Hypothalamus (tissue), 51 donors: ENCODE measurements around the gene IRF7.

ENCODE experiments used
- DNase-seq, 51 donors: peaks; one replicate each; lab custom pipeline; 2025; lab: John Stamatoyannopoulos, UW

IRF7 gene

DNA sequence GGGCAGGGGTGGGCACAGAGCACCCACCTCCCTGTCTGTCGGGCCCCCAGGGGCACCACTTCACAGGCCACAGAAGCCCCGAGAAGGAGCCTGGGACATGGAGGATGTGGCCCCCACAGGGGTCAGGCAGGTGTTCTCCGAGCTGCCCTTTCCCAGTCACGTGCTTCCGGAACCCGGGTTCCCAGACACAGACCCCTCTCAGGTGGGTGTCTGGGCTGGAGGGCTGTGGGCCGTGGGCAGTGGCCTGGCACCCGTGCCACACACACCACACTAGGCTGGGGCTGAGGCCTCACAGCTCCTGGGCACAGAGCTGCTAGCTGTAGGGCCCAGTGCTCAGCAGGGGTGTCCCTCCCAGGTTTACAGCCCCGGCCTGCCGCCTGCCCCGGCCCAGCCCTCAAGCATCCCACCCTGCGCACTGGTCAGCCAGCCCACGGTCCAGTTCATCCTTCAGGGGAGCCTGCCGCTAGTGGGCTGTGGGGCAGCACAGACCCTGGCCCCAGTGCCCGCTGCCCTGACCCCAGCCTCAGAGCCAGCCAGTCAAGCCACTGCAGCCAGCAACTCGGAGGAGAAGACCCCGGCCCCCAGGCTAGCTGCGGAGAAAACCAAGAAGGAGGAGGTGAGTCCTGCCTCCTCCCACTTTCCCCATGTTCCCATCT lies 5.5 kb downstream of the IRF7 start:
- DNase-seq = no peak

DNA sequence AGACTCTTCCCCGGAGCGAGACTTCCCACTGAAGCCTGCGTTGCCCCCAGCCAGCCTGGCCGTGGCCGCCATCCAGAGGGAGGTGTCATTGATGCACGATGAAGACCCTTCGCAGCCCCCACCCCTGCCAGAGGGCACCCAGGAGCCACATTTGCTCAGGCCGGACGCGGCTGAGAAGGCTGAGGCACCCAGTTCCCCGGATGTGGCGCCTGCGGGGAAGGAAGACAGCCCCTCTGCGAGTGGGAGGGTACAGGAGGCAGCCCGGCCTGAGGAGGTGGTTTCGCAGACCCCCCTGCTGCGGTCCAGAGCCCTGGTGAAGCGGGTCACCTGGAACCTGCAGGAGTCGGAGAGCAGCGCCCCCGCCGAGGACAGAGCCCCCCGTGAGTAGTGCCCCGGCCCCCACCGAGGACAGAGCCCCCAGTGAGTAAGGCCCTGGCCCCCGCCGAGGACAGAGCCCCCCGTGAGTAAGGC lies 6.4 kb downstream of the IRF7 start:
- DNase-seq = no peak

DNA sequence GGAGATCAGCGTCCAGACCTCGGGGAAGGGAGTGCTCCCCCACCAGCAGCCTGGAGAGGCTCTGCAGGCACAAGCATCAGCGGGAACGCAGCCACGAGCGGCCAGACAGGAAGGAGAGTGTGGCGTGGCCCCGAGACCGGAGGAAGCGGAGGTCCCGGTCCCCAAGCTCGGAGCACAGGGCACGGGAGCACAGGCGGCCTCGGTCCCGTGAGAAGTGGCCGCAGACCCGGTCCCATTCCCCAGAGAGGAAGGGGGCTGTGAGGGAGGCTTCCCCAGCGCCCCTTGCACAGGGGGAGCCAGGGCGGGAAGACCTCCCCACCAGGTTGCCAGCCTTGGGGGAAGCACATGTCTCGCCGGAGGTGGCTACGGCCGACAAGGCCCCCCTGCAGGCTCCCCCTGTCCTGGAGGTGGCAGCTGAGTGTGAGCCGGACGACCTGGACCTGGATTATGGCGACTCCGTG lies 6.9 kb downstream of the IRF7 start:
- no peak for DNase-seq

DNA sequence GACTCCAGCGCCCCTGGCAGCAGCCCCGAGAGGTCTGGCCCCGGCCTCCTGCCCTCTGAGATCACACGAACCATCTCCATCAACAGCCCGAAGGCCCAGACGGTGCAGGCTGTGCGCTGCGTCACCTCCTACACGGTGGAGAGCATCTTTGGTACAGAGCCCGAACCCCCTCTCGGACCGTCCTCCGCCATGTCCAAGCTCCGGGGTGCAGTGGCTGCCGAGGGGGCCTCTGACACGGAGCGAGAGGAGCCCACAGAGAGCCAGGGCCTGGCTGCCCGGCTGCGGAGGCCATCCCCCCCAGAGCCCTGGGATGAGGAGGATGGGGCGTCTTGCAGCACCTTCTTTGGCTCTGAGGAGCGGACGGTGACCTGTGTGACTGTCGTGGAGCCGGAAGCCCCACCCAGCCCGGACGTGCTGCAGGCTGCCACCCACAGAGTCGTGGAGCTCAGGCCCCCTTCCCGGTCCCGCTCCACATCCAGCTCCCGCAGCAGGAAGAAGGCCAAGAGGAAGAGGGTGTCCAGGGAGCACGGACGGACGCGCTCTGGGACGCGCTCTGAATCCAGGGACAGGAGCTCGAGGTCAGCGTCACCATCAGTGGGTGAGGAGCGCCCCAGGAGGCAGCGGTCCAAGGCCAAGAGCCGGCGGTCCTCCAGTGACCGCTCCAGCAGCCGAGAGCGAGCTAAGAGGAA lies 7.6 kb downstream of the IRF7 start:
- no peak for DNase-seq

DNA sequence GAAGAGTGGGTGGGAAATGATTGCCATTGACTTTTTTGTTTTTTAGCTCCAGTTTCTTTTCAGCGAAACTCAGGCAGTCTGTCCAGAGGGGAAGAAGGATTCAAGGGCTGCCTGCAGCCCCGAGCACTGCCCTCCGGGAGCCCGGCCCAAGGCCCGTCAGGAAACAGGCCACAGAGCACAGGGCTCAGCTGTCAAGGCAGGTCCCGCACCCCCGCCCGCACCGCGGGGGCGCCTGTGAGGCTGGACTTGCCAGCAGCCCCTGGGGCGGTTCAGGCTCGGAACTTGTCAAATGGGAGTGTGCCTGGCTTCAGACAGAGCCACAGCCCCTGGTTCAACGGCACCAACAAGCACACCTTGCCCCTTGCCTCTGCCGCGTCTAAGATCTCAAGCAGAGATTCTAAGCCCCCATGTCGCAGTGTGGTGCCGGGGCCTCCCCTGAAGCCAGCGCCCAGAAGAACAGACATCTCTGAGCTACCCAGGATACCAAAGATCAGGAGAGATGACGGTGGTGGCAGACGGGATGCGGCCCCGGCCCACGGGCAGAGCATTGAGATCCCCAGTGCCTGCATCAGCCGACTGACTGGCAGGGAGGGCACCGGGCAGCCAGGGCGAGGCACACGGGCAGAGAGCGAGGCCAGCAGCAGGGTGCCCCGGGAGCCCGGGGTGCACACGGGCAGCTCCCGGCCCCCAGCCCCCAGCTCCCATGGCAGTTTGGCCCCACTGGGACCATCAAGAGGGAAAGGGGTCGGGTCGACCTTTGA lies 8.6 kb downstream of the IRF7 start:
- no peak for DNase-seq

DNA sequence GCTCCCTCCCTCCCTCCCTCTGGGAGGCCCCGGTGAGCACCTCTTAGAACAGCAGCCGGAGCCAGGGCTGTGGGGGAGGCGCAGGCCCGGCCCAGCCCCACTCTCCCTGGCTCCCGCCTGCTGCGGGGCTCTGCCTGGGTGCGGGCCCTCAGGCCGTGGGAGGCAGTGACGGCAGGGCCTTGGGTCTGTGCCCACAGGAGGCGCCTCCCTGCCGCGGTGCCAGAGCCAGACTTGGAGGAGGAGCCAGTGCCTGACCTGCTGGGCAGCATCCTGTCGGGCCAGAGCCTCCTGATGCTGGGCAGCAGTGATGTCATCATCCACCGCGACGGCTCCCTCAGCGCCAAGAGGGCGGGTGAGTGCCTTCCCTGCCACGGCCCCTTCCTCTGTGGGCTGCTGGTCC lies 9.5 kb downstream of the IRF7 start:
- peak in 8 of 51 donors; percentile 11 to 60 (median 26) for DNase-seq

DNA sequence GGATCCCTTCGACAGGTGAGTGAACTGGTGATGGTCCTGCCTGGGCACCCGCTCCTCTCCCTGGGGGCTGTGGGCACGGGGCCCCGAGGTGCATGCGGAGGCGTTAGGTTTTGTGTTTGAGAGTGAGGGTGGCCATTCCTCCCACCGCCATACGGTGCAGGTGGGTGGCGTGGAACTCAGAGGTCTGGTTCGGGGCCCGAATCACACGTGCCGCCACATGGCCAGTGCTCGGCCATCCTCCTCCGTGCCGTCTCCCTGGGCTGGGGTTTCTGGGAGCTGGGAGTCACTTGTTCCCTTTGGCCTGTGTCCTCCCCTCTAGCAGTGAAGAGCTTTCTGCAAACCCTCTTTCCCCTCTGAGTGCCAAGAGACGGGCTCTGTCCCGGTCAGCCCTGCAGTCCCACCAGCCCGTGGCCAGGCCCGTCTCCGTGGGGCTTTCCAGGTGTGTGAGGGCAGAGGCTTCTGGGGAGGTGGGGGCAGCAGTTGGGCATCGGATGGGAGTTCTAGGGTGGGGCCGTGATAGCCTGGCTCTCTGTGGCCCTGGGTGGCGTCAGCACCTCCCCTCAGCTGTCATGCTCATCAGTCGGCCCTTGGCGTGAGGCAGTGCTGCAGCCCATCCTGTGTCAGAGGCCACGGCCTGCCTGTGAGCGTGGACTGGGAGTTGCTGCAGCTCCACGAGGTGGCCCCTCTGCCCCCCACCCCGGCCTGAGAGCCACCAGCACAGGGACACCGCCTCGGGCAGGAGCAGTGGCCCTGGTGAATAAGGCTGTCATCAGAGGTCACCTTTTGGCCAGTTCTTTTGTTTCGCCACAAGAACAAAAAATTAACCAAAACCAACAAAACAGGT lies 10.2 kb downstream of the IRF7 start:
- DNase-seq = no peak

DNA sequence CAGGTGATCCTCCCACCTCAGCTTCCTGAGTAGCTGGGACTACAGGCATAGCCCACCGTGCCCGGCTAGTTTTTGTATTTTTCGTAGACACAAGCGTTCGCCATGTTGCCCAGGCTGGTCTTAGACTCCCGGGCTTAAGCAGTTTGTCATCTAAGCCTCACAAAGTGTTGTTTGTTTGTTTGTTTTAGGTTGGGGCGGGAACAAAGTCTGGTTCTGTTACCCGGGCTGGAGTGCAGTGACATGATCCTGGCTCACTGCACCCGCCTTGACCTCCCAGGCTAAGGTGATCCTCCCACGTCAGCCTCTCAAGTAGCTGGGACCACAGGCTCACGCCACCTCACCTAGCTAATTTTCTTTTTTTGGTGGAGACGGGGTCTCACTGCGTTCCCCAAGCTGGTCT lies 12.6 kb downstream of the IRF7 start:
- no peak for DNase-seq

DNA sequence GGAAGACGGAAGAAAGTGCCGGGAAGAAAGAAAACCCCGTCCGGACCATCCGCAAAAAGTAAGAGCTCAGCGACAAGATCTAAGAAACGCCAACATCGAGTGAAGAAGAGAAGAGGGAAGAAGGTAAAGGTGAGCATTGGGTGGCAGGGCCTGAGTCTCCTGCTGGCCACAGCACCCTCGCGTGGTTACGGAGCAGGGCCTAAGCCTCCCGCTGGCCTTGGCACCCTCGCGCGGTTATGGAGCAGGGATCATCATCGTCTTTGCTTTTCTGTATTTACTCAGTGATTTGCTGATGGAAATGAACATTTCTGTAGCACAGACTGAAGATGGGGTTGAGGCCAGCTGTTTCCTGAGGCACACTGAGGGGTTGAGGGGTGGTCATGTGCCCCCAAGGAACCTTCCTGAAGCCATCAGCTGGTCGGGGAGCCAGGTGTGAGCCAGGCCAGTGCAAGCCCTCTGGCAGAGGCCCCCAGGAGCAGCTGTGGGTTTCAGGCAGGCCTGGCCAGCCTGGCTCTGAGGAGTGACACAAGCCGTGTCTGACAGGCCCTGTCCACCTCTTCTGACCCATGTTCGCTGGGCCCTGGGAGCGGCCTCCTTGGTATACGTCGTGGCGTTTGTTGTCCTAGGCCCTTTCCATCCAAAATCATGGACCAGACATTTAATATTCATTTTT lies 14.0 kb downstream of the IRF7 start:
- no peak for DNase-seq

DNA sequence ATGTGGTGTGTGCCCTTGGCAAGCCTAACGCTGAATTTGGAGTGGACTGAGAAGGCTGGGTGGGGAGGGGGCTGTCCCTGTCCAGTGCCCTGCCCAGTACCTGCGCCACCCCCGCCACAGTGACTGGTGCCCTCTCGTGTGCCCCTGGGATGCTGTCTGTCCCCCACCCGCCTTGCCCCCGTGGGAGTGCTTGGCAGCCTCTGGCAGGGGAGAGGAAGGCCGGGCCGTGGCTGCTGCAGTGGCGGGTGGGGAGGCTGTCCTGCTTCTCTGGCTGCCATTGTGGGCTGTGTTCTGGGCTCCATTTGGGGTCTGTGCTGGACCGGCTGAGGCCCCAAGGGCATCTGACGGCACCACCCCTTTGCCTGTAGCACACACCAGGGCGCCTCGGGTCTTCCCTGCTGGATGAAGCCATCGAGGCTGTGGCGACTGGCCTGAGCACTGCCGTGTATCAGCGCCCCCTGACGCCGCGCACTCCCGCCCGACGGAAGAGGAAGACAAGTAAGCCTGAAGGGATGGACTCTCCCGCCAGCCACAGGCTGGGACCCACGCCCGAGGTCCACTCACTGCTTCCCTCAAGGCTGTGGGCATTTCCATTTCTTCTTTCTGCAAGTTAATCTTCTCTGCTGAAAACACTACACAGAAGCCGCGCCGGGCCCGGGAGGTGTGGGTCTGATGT lies 17.6 kb downstream of the IRF7 start:
- DNase-seq = no peak

DNA sequence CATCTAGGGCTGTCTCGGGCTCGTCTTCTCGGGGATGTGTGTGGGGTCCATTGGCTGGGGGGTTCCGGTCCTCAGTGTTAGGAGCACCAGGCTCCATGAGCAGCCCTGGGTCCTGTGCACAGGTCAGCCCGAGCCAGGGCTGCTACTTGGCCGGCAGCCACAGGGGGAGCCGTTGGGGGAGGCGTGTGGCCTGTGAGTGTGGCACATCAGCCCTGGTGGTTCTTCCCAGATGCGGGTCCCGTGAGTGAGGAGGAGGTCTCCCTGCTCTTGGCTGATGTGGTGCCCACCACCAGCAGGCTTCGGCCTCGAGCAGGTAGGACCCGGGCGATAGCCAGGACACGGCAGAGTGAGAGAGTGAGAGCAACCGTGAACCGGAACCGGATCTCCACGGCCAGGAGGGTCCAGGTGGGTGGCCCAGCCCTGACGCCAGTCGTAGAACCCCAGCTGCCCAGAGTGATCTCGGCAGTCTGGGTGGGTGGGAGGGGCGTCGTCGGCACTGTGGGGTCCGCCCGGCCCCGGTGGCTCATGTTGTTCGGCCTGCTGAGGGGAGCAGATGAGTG lies 18.5 kb downstream of the IRF7 start:
- DNase-seq = no peak

DNA sequence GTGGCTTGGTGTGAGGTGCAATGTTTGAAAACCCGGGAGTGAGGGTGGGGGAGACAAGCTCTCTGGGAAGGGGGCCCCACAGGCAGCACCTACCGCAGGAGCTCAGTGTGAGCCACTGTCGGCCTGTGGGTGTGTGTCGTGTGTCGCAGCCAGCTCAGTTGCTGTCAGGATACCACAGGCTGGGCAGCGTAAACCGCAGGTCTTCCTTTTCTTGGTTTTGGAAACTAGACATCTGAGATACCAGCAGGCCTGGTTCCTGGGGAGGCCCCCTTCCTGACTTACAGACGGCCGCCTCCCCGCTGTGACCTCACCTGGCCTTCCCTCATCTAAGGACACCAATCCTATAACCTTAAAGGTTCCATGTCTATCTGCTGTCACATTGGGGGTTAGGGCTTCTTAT lies 19.4 kb downstream of the IRF7 start:
- DNase-seq = no peak

DNA sequence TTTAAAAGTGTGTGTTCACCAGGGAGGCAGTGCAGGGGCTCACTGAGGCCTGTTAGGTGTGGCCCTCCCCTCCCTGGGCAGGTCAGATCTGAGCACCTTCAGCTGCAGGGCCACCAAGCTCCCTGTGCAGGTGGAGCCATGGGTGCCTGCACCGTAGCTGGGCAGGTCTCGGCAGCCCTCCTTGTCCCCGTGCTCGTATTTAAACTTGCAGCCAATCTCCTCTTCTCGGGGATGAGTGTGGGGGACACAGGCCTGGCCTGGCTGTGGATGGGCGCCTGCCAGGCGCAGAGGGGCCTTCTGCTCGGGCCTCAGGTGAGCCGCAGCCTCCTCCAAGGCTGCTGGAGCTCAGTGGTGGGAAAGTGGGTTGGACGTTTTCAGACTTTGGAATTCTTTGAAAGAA lies 20.4 kb downstream of the IRF7 start:
- no peak for DNase-seq

DNA sequence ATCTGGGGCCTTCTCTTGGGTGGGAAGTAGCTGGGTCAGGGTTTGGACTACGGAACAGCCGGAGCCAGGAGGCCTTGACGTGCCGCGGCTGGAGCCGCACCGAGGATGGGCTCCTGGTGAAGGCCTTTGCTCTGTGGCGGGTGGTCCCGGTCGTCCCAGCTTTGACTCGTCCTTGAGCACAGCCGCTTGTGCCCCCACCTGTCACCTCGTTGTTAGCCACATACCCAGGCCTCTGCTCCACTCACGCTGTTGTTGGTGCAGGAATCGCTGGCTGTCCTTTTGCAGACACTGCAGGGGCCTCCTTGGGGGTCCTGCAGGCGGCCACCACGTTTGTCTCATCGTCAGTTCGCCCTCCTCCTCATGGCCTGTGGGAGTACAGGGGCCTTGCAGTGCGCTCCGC lies 22.4 kb downstream of the IRF7 start:
- no peak for DNase-seq

DNA sequence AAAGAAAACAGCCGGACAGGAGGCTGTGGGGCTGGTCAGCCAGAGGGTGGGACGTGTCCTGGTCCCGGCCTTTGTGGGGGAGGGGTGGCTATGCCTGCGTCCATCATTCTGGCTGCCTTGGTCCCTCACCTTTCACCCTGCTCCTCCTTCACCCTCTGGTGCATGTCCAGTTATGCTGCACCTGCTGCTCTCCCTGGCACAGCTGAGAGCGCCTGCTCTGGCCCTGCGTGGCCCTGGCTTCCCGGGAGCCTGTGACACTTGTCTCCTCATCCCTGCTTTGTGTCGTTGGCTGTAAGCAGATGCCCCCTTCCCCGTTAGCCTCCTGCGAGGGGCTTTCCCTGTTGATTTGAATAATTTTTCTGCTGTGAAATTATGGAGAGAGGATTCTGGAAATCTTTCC lies 22.8 kb downstream of the IRF7 start:
- DNase-seq = no peak

DNA sequence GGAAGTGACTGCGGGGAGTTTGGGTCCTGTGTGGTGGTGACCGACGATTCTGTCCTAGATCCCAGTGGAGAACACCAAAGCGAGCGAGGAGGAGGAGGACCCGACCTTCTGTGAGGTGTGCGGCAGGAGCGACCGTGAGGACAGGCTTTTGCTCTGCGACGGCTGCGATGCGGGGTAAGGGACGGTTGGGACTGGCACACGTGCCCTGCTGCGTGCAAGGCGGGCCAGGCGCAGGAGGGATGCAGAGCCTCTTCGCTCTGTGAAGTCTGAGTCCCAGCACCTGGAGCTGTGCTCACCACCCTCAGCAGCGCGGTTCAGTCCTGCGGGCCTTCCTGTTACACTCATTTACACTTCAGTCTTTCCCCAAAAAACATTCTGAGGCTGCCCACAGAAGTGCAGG lies 23.2 kb downstream of the IRF7 start:
- no peak for DNase-seq

DNA sequence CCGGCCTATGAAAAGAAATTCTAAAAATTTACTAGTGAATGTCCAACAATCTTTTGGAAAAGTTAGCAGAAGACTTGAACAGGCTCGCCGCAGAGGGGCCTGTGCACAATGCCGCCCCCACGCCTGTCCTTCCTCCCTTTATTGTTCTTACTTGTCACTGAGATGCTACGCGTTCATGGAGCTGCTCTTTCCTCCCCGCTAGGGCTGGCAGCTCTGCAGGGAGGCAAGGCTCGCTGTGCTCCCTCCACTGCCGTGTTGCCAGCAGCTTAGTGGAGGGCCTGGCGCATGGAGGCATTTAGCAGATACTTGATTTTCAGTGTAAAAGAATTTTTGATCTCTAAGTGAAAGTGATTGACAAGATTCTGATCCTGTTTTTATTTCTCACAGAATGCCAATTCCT lies 24.8 kb downstream of the IRF7 start:
- no peak for DNase-seq

DNA sequence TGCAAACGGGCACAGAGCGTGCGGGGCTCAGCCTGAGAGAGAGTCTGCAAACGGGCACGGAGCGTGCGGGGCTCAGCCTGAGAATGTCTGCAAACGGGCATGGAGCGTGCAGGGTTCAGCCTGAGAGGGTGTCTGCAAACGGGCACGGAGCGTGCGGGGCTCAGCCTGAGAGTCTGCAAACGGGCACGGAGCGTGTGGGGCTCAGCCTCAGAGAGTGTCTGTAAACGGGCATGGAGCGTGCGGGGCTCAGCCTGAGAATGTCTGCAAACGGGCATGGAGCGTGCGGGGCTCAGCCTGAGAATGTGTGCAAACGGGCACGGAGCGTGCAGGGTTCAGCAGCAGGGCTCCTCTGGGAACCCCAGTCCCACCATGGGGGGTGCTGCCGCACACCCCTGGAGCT lies 26.0 kb downstream of the IRF7 start:
- no peak for DNase-seq

DNA sequence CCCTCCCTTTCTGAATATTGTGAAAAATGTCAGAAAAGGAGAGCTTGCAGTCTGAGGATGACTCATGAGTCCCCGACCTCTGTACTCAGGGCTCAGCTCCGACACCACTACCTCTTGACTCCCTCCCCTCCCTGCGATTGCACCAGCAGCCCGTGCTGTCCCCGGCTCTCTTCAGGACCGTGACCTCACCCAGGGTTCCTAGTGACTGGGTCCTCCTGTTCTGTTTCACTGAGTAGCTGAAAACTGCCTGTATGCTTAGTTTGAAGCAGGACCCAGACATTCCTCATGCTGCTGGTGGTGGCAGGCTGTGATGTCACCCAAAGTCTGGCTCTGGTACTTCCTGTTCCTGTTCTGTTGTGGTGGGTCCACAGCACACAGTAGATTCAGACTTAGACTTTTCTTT lies 27.8 kb downstream of the IRF7 start:
- peak in 4 of 51 donors; percentile 14 to 43 (median 32) for DNase-seq
